PC-3 (cell line): ENCODE measurements around the gene CEP104. TPM values are rescaled to one million over a fixed set of nuclear protein-coding genes. Genes with fewer than 3 reads are reported as not detected.

Experiments used
- ATAC-seq: fragments of 200-7000 bp; cut with Tn5 transposase; 2 replicates; pipeline ENCODE4 v1.9.1; 2020; ENCODE audit warnings: mild to moderate bottlenecking, moderate library complexity
- BruUV-seq: library from RNA; stranded (reverse); fragments of 400-500 nt; replicated peaks from 2 replicates; lab custom pipeline; 2021; lab: Mats Ljungman, UMichigan
- CTCF ChIA-PET: fragments of 300-600 bp; sonication (Branson Sonifier 250); formaldehyde crosslinking; loops from one replicate; lab custom pipeline; 2022; ENCODE audit warnings: antibody characterized with exemption; lab: Charles Lee
- POLR2A ChIA-PET: fragments of 300-600 bp; sonication (Branson Sonifier 250); formaldehyde crosslinking; loops from one replicate; lab custom pipeline; 2022; ENCODE audit warnings: antibody characterized with exemption; ENCODE audit not compliant: unreplicated experiment; lab: Charles Lee
- DNase-seq: peaks from one replicate; pipeline ENCODE4 v3.0.0-alpha.2; 2015
- H2AFZ ChIP-seq: fragments of 300-600 bp; sonication (generic); 2 replicates; pipeline ENCODE4 v1.6.0; 2016; ENCODE audit warnings: antibody characterized with exemption, low read length
- H3F3A ChIP-seq: fragments of 300-600 bp; sonication (generic); one replicate; pipeline ENCODE4 v1.6.0; 2017; ENCODE audit warnings: antibody characterized with exemption, low read length, control low read depth, mild to moderate bottlenecking; ENCODE audit not compliant: unreplicated experiment
- H3K27ac ChIP-seq: fragments of 300-600 bp; sonication (generic); 2 replicates; pipeline ENCODE4 v1.5.1; 2016; ENCODE audit warnings: mild to moderate bottlenecking, low read length
- H3K27me3 ChIP-seq: fragments of 300-600 bp; sonication (generic); 2 replicates; pipeline ENCODE4 v1.6.1; 2016; ENCODE audit warnings: low read length, mixed read lengths
- H3K36me3 ChIP-seq: fragments of 300-600 bp; sonication (generic); 2 replicates; pipeline ENCODE4 v1.6.1; 2016; ENCODE audit warnings: low read depth, mixed run types, low read length, mixed read lengths
- H3K4me1 ChIP-seq: fragments of 300-600 bp; sonication (generic); 2 replicates; pipeline ENCODE4 v1.5.1; 2016; ENCODE audit warnings: low read length; ENCODE audit not compliant: insufficient read depth
- H3K4me2 ChIP-seq: fragments of 300-600 bp; sonication (generic); 2 replicates; pipeline ENCODE4 v1.6.0; 2016; ENCODE audit warnings: low read length
- H3K4me3 ChIP-seq: fragments of 300-600 bp; sonication (generic); 2 replicates; pipeline ENCODE4 v1.5.1; 2016; ENCODE audit warnings: mild to moderate bottlenecking, low read length, mixed read lengths
- H3K79me2 ChIP-seq: fragments of 300-600 bp; sonication (generic); 2 replicates; pipeline ENCODE4 v1.6.1; 2017; ENCODE audit warnings: low read length, mixed read lengths
- H3K9ac ChIP-seq: fragments of 300-600 bp; sonication (generic); 2 replicates; pipeline ENCODE4 v1.6.0; 2016; ENCODE audit warnings: mild to moderate bottlenecking, low read length
- H3K9me2 ChIP-seq: fragments of 300-600 bp; sonication (generic); replicated peaks from 2 replicates; pipeline ENCODE4 v1.6.1; 2016; ENCODE audit warnings: mixed run types, low read length, mixed read lengths
- H3K9me3 ChIP-seq: fragments of 300-600 bp; sonication (generic); 2 replicates; pipeline ENCODE4 v1.6.1; 2016; ENCODE audit warnings: low read length, mixed read lengths
- H4K20me1 ChIP-seq: fragments of 300-600 bp; sonication (generic); 2 replicates; pipeline ENCODE4 v1.6.1; 2016; ENCODE audit warnings: low read length, mixed read lengths
- CTCF ChIP-seq: fragments of 300-600 bp; sonication (generic); conservative IDR thresholded peaks from 2 replicates; pipeline ENCODE4 v1.5.1; 2017; ENCODE audit warnings: antibody characterized with exemption, low read depth, mild to moderate bottlenecking, low read length
- EZH2 ChIP-seq: fragments of 300-600 bp; sonication (generic); IDR thresholded peaks from one replicate; pipeline ENCODE4 v1.6.1; 2017; ENCODE audit warnings: antibody characterized with exemption, mild to moderate bottlenecking, low read length; ENCODE audit not compliant: unreplicated experiment
- EZH2phosphoT487 ChIP-seq: fragments of 300-600 bp; sonication (generic); IDR thresholded peaks from 2 replicates; pipeline ENCODE4 v1.6.1; 2018; ENCODE audit warnings: mild to moderate bottlenecking, antibody characterized with exemption, low read length, borderline replicate concordance
- intact Hi-C: fragments of 100-400 bp; cut with micrococcal nuclease; formaldehyde crosslinking; loops from 2 replicates; pipeline ENCODE4 v1.9.0; 2023
- total RNA-seq: library from RNA; depleted of rRNA; stranded (reverse); fragments of >200 nt; gene quantifications from 2 replicates; pipeline ENCODE4 v1.2.3, GENCODE V29; 2014

Gene CEP104
- total RNA-seq, 1 experiment from 2014 or later: 64.1 TPM

- Histone ChIP-seq H3K9me3 (no peaks in the 10 kb centered on the region), H3K27ac (peak within 1 kb of the TSS; percentile 85), H3K9ac (peak within 1 kb of the TSS; percentile 97), H3K4me1 (peaks cover 10% of the 10 kb centered on the region), H3K4me2 (peak within 1 kb of the TSS; percentile 92), H3K27me3 (no peaks in the 10 kb centered on the region), H3K9me2 (no peaks in the 10 kb centered on the region), H4K20me1 (peaks cover 31% of the 10 kb centered on the region), H3K36me3 (peaks cover 6% of the 10 kb centered on the region), H2AFZ (peak within 1 kb of the TSS; percentile 95), H3F3A (no peaks in the 10 kb centered on the region), H3K79me2 (peaks cover 47% of the 10 kb centered on the region), H3K4me3 (peak within 1 kb of the TSS; percentile 80)
- ATAC-seq (peak; percentile 76), DNase-seq (peak; percentile 97)
- CTCF ChIA-PET: interaction anchor here (0.5 to 0.8 kb wide), 3 partner anchors 309 to 684 kb away, joined by 3 to 5 read pairs (median 3); no protein-coding TSS in a partner anchor
- TF ChIP-seq CTCF (no peak), EZH2 (no peak), EZH2phosphoT487 (no peak)
- intact Hi-C loops: loop anchor here (1.0 to 10.0 kb wide), 2 partner anchors 43 to 754 kb away; partner anchors contain the start of genes AJAP1, CEP104 and DFFB
- TSS peak; percentile 70 for BruUV-seq
- POLR2A ChIA-PET: no interaction called here
Observed at GRCh38 chr1:3900150-3900968, 43.3 kb upstream of the CEP104 start, which contains the start of gene C1orf174. Gene C1orf174 (minus strand): TSS chr1:3900272. CDS start chr1:3900186, 86 bp downstream.

GRCh38 chr1:3899754-3900149 is 42.7 kb upstream of the CEP104 start:
- H3K27me3 ChIP-seq: no peaks in the 10 kb centered on the region
- H3K9me2 ChIP-seq: no peaks in the 10 kb centered on the region
- peak overlapping the region; percentile 97 for H3K9ac ChIP-seq
- ChIA-PET CTCF (interaction anchor here (0.6 to 0.7 kb wide), 2 partner anchors 121 to 685 kb away, joined by 3 read pairs; no protein-coding TSS in a partner anchor), POLR2A (no interaction called here)
- TF ChIP-seq EZH2: no peak
- TF ChIP-seq EZH2phosphoT487: no peak
- TF ChIP-seq CTCF: no peak; the same call in 1 of the 2 replicates
- intact Hi-C loops: loop anchor here (1.0 to 10.0 kb wide), 2 partner anchors 42 to 755 kb away; partner anchors contain the start of genes AJAP1, CEP104 and DFFB
- H3F3A ChIP-seq: no peaks in the 10 kb centered on the region
- peak overlapping the region; percentile 95 for H2AFZ ChIP-seq
- peaks cover 36% of the 10 kb centered on the region for H4K20me1 ChIP-seq
- no peaks in the 10 kb centered on the region for H3K9me3 ChIP-seq
- peak overlapping the region; percentile 85 for H3K27ac ChIP-seq
- BruUV-seq: TSS peak; percentile 38
- DNase-seq (no peak), ATAC-seq (no peak)
- peaks cover 12% of the 10 kb centered on the region for H3K36me3 ChIP-seq
- H3K4me2 ChIP-seq: peak overlapping the region; percentile 92
- peaks cover 53% of the 10 kb centered on the region for H3K79me2 ChIP-seq
- peaks cover 10% of the 10 kb centered on the region for H3K4me1 ChIP-seq
- peak overlapping the region; percentile 80 for H3K4me3 ChIP-seq
